AG09309 (cell line): ENCODE results near the gene AKAP6.

ENCODE experiments used
- DNase-seq: peaks from one replicate; pipeline ENCODE4 v3.0.0-alpha.2; 2010; ENCODE audit warnings: low read depth
- H3K4me3 ChIP-seq: 2 replicates; pipeline ENCODE4 v1.5.1; 2011; ENCODE audit warnings: mild to moderate bottlenecking, low read depth, low read length, moderate library complexity; ENCODE audit not compliant: control insufficient read depth
- CTCF ChIP-seq: IDR thresholded peaks from 2 replicates; pipeline ENCODE4 v1.5.1; 2011; ENCODE audit warnings: mild to moderate bottlenecking, low read depth, low read length, inconsistent platforms; ENCODE audit not compliant: insufficient read depth, control insufficient read depth; ENCODE audit errors: missing control alignments

The AKAP6 gene

GRCh38 chr14:32399920-32400319 lies 70.8 kb downstream of the AKAP6 start:
- DNase-seq: no peak
- no peak overlapping the region for H3K4me3 ChIP-seq
- no peak for TF ChIP-seq CTCF

- no peak for TF ChIP-seq CTCF
- DNase-seq: peak; percentile 76
- H3K4me3 ChIP-seq: no peak overlapping the region
Observed at GRCh38 chr14:32400480-32400879, 71.4 kb downstream of the AKAP6 start.

GRCh38 chr14:32403021-32403420 lies 73.9 kb downstream of the AKAP6 start:
- H3K4me3 ChIP-seq: no peak overlapping the region
- no peak for DNase-seq
- no peak for TF ChIP-seq CTCF

- TF ChIP-seq CTCF: no peak
- no peak for DNase-seq
- H3K4me3 ChIP-seq: no peak overlapping the region
Observed at GRCh38 chr14:32403688-32404087, 74.6 kb downstream of the AKAP6 start.

GRCh38 chr14:32404784-32405573 lies 75.9 kb downstream of the AKAP6 start:
- H3K4me3 ChIP-seq: no peak overlapping the region
- no peak for DNase-seq
- TF ChIP-seq CTCF: no peak

- TF ChIP-seq CTCF: no peak
- H3K4me3 ChIP-seq: no peak overlapping the region
- DNase-seq: no peak
Observed at GRCh38 chr14:32405856-32406255, 76.8 kb downstream of the AKAP6 start.
